ENCODE results near the gene E2F6. TPM values are rescaled to one million over a fixed set of nuclear protein-coding genes. Genes with fewer than 3 reads are reported as not detected.
A peak's percentile ranks its signal among the peaks of the same experiment; 100 is the strongest.

Gene E2F6
- total RNA-seq, 1 experiment from 2014 or later: 27.1 TPM

- ATAC-seq (peak; percentile 45), DNase-seq (no peak)
- H3K9me3 ChIP-seq (ENCODE audit: low read length): no peaks in the 10 kb centered on the region
- H3K9ac ChIP-seq (ENCODE audit: low read length): no peak overlapping the region
- H3K4me2 ChIP-seq (ENCODE audit: low read length): peak overlapping the region; percentile 89
- CTCF ChIA-PET: no interaction called here
- H2AFZ ChIP-seq (ENCODE audit: low read length): peak overlapping the region; percentile 77; the same call in 1 of the 2 replicates
- H4K20me1 ChIP-seq (ENCODE audit: low read length): no peaks in the 10 kb centered on the region
- peaks cover 22% of the 10 kb centered on the region for H3K27me3 ChIP-seq (ENCODE audit: low read length)
- TF ChIP-seq EZH2 (IDR thresholded peaks at IDR 0.05; ENCODE audit: low read length, unreplicated experiment): no peak
- H3K79me2 ChIP-seq (ENCODE audit: low read length): no peaks in the 10 kb centered on the region
- no peaks in the 10 kb centered on the region for H3K36me3 ChIP-seq (ENCODE audit: low read depth, low read length)
- H3K9me2 ChIP-seq (replicated peaks; ENCODE audit: low read length): no peaks in the 10 kb centered on the region
- no peak overlapping the region for H3K27ac ChIP-seq (ENCODE audit: low read length)
- H3K4me1 ChIP-seq (ENCODE audit: insufficient read depth, low read length): peaks cover 6% of the 10 kb centered on the region; the same call in 1 of the 2 replicates
- POLR2A ChIA-PET (ENCODE audit: unreplicated experiment): no interaction called here
- H3K4me3 ChIP-seq (ENCODE audit: low read length): peak overlapping the region; percentile 61
- no TSS peak for BruUV-seq (replicated peaks)
- H3F3A ChIP-seq (ENCODE audit: low read length, unreplicated experiment): no peaks in the 10 kb centered on the region
- intact Hi-C loops (cut with micrococcal nuclease): no loop called here
Measured at GRCh38 chr2:11482473-11483035, 16.6 kb upstream of the E2F6 start.

- DNase-seq (no peak), ATAC-seq (no peak)
- no peak overlapping the region for H3K9ac ChIP-seq (ENCODE audit: low read length)
- H3K79me2 ChIP-seq (ENCODE audit: low read length): no peaks in the 10 kb centered on the region
- no peak overlapping the region for H3K27ac ChIP-seq (ENCODE audit: low read length)
- no peak overlapping the region for H3K4me3 ChIP-seq (ENCODE audit: low read length)
- no peaks in the 10 kb centered on the region for H3K9me3 ChIP-seq (ENCODE audit: low read length)
- ChIA-PET CTCF (no interaction called here), POLR2A (ENCODE audit: unreplicated experiment) (no interaction called here)
- no peak overlapping the region for H2AFZ ChIP-seq (ENCODE audit: low read length)
- peaks cover 15% of the 10 kb centered on the region for H3K27me3 ChIP-seq (ENCODE audit: low read length)
- no peak overlapping the region for H3K4me2 ChIP-seq (ENCODE audit: low read length)
- no TSS peak for BruUV-seq (replicated peaks)
- no peaks in the 10 kb centered on the region for H3F3A ChIP-seq (ENCODE audit: low read length, unreplicated experiment)
- peaks cover 6% of the 10 kb centered on the region; the same call in 1 of the 2 replicates for H3K4me1 ChIP-seq (ENCODE audit: insufficient read depth, low read length)
- intact Hi-C loops (cut with micrococcal nuclease): no loop called here
- no peaks in the 10 kb centered on the region for H3K36me3 ChIP-seq (ENCODE audit: low read depth, low read length)
- H3K9me2 ChIP-seq (replicated peaks; ENCODE audit: low read length): no peaks in the 10 kb centered on the region
- TF ChIP-seq, protein P1, sequence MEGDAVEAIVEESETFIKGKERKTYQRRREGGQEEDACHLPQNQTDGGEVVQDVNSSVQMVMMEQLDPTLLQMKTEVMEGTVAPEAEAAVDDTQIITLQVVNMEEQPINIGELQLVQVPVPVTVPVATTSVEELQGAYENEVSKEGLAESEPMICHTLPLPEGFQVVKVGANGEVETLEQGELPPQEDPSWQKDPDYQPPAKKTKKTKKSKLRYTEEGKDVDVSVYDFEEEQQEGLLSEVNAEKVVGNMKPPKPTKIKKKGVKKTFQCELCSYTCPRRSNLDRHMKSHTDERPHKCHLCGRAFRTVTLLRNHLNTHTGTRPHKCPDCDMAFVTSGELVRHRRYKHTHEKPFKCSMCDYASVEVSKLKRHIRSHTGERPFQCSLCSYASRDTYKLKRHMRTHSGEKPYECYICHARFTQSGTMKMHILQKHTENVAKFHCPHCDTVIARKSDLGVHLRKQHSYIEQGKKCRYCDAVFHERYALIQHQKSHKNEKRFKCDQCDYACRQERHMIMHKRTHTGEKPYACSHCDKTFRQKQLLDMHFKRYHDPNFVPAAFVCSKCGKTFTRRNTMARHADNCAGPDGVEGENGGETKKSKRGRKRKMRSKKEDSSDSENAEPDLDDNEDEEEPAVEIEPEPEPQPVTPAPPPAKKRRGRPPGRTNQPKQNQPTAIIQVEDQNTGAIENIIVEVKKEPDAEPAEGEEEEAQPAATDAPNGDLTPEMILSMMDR (conservative IDR thresholded peaks at IDR 0.05; ENCODE audit: low read depth, low read length): no peak
- TF ChIP-seq EZH2phosphoT487 (IDR thresholded peaks at IDR 0.05; ENCODE audit: borderline replicate concordance, low read length): no peak
- H4K20me1 ChIP-seq (ENCODE audit: low read length): no peaks in the 10 kb centered on the region
Measured at GRCh38 chr2:11481789-11482472, 16.0 kb upstream of the E2F6 start.

- H3K27me3 ChIP-seq (ENCODE audit: low read length): peaks cover 15% of the 10 kb centered on the region
- BruUV-seq (replicated peaks): no TSS peak
- no peak overlapping the region for H3K4me2 ChIP-seq (ENCODE audit: low read length)
- no peak for ATAC-seq
- TF ChIP-seq, protein P1 (conservative IDR thresholded peaks at IDR 0.05; ENCODE audit: low read depth, low read length): no peak
- TF ChIP-seq EZH2phosphoT487 (IDR thresholded peaks at IDR 0.05; ENCODE audit: borderline replicate concordance, low read length) (no peak), EZH2 (IDR thresholded peaks at IDR 0.05; ENCODE audit: low read length, unreplicated experiment) (no peak)
- H4K20me1 ChIP-seq (ENCODE audit: low read length): no peaks in the 10 kb centered on the region
- no peak overlapping the region for H2AFZ ChIP-seq (ENCODE audit: low read length)
- H3K27ac ChIP-seq (ENCODE audit: low read length): no peak overlapping the region
- H3K4me3 ChIP-seq (ENCODE audit: low read length): no peak overlapping the region
- H3F3A ChIP-seq (ENCODE audit: low read length, unreplicated experiment): no peaks in the 10 kb centered on the region
- no peaks in the 10 kb centered on the region for H3K79me2 ChIP-seq (ENCODE audit: low read length)
- no peak overlapping the region for H3K9ac ChIP-seq (ENCODE audit: low read length)
- ChIA-PET POLR2A (ENCODE audit: unreplicated experiment) (no interaction called here), CTCF (interaction anchor here (0.5 to 1.5 kb wide), 2 partner anchors 103 to 337 kb away, joined by 3 to 9 read pairs; no protein-coding TSS in a partner anchor)
- no peaks in the 10 kb centered on the region for H3K36me3 ChIP-seq (ENCODE audit: low read depth, low read length)
- no peaks in the 10 kb centered on the region for H3K9me3 ChIP-seq (ENCODE audit: low read length)
- H3K4me1 ChIP-seq (ENCODE audit: insufficient read depth, low read length): peaks cover 6% of the 10 kb centered on the region; the same call in 1 of the 2 replicates
- intact Hi-C loops (cut with micrococcal nuclease): no loop called here
- DNase-seq: no peak
- no peaks in the 10 kb centered on the region for H3K9me2 ChIP-seq (replicated peaks; ENCODE audit: low read length)
Measured at GRCh38 chr2:11481426-11481788, 15.4 kb upstream of the E2F6 start.
